T-helper 17 cell (primary cell): ENCODE data around the gene ZNF654. TPM values are rescaled to one million over a fixed set of nuclear protein-coding genes. Genes with fewer than 3 reads are reported as not detected.
A peak's percentile ranks its signal among the peaks of the same experiment; 100 is the strongest.

ENCODE experiments used
- ATAC-seq: fragments of 150-1000 bp; cut with Tn5 transposase; 2 replicates; pipeline ENCODE4 v1.10.0; 2021; ENCODE audit warnings: mild to moderate bottlenecking, moderate library complexity
- DNase-seq, 3 donors: peaks; one replicate each; pipeline versions ENCODE4 v3.0.0 to v3.0.0-alpha.2; 2020 to 2021
- H3K9me3 ChIP-seq: one replicate; pipeline ENCODE4 v1.7.0; 2013; ENCODE audit warnings: low read length, mild to moderate bottlenecking; ENCODE audit not compliant: control insufficient read depth, poor library complexity, severe bottlenecking
- H3K27ac Mint-ChIP-seq: one replicate; pipeline ENCODE4 v1.8.0; 2022; ENCODE audit warnings: mild to moderate bottlenecking, moderate library complexity, mixed read lengths
- H3K27me3 Mint-ChIP-seq: one replicate; pipeline ENCODE4 v1.8.0; 2022; ENCODE audit warnings: mixed read lengths
- H3K36me3 Mint-ChIP-seq: one replicate; pipeline ENCODE4 v1.8.0; 2022; ENCODE audit warnings: low read depth, mixed read lengths
- H3K4me1 Mint-ChIP-seq: one replicate; pipeline ENCODE4 v1.8.0; 2022; ENCODE audit warnings: mild to moderate bottlenecking, mixed read lengths
- H3K4me3 Mint-ChIP-seq: one replicate; pipeline ENCODE4 v1.8.0; 2022; ENCODE audit warnings: mild to moderate bottlenecking, moderate library complexity, mixed read lengths
- total RNA-seq, 4 donors: library from RNA in 2 of 4; stranded (reverse) in 2 of 4; gene quantifications; one replicate each; pipeline ENCODE4 v1.2.3 and lab custom pipeline; 2022 to 2026

The ZNF654 gene
- total RNA-seq, 2 donors from 2014 or later, result 12.6 to 16.1 TPM

GRCh38 chr3:88036221-88036620, 22.8 kb upstream of the ZNF654 start:
- ATAC-seq (no peak), DNase-seq (no peak)
- Mint-ChIP-seq H3K4me1 (peaks cover 15% of the 10 kb centered on the region), H3K4me3 (no peak overlapping the region), H3K27me3 (peaks cover 9% of the 10 kb centered on the region), H3K27ac (no peak overlapping the region), H3K36me3 (peaks cover 2% of the 10 kb centered on the region)
- no peaks in the 10 kb centered on the region for H3K9me3 ChIP-seq

- DNase-seq, result no peak
- Mint-ChIP-seq H3K36me3 (peaks cover 2% of the 10 kb centered on the region), H3K27me3 (peaks cover 9% of the 10 kb centered on the region), H3K4me1 (peaks cover 3% of the 10 kb centered on the region), H3K27ac (no peak overlapping the region), H3K4me3 (no peak overlapping the region)
- no peaks in the 10 kb centered on the region for H3K9me3 ChIP-seq
- ATAC-seq, result no peak
Measured at GRCh38 chr3:88038566-88038965, 20.5 kb upstream of the ZNF654 start.

- Mint-ChIP-seq H3K4me3 (no peak overlapping the region), H3K4me1 (peaks cover 4% of the 10 kb centered on the region), H3K27ac (no peak overlapping the region), H3K36me3 (peaks cover 2% of the 10 kb centered on the region), H3K27me3 (peaks cover 9% of the 10 kb centered on the region)
- no peaks in the 10 kb centered on the region for H3K9me3 ChIP-seq
- no peak for ATAC-seq
- DNase-seq, result no peak
Measured at GRCh38 chr3:88040529-88040928, 18.5 kb upstream of the ZNF654 start.

- Mint-ChIP-seq H3K4me3 (no peak overlapping the region), H3K27ac (no peak overlapping the region), H3K4me1 (peaks cover 4% of the 10 kb centered on the region), H3K36me3 (peaks cover 2% of the 10 kb centered on the region), H3K27me3 (peaks cover 9% of the 10 kb centered on the region)
- DNase-seq, result no peak
- ATAC-seq, result no peak
- no peaks in the 10 kb centered on the region for H3K9me3 ChIP-seq
Measured at GRCh38 chr3:88041005-88041404, 18.1 kb upstream of the ZNF654 start.

GRCh38 chr3:88044411-88044810, 14.6 kb upstream of the ZNF654 start:
- DNase-seq (no peak), ATAC-seq (no peak)
- Mint-ChIP-seq H3K36me3 (peaks cover 2% of the 10 kb centered on the region), H3K4me1 (peaks cover 10% of the 10 kb centered on the region), H3K4me3 (no peak overlapping the region), H3K27me3 (peaks cover 4% of the 10 kb centered on the region), H3K27ac (no peak overlapping the region)
- no peaks in the 10 kb centered on the region for H3K9me3 ChIP-seq

- DNase-seq, result no peak
- H3K36me3 Mint-ChIP-seq, result no peaks in the 10 kb centered on the region
- ATAC-seq, result no peak
- H3K27me3 Mint-ChIP-seq, result no peaks in the 10 kb centered on the region
- H3K4me3 Mint-ChIP-seq, result no peak overlapping the region
- H3K27ac Mint-ChIP-seq, result no peak overlapping the region
- H3K9me3 ChIP-seq, result no peaks in the 10 kb centered on the region
- peaks cover 13% of the 10 kb centered on the region for H3K4me1 Mint-ChIP-seq
Measured at GRCh38 chr3:88046766-88047165, 12.3 kb upstream of the ZNF654 start.

- Mint-ChIP-seq H3K4me3 (peak overlapping the region; percentile 99), H3K4me1 (peaks cover 29% of the 10 kb centered on the region), H3K27ac (peak overlapping the region; percentile 98), H3K36me3 (peaks cover 8% of the 10 kb centered on the region), H3K27me3 (no peaks in the 10 kb centered on the region)
- DNase-seq, result no peak
- no peaks in the 10 kb centered on the region for H3K9me3 ChIP-seq
- ATAC-seq, result no peak
Measured at GRCh38 chr3:88057630-88058305, 1.3 kb upstream of the ZNF654 start.

GRCh38 chr3:88058306-88058580, 812 bp upstream of the ZNF654 start:
- no peaks in the 10 kb centered on the region for H3K9me3 ChIP-seq
- peak overlapping the region; percentile 98 for H3K27ac Mint-ChIP-seq
- DNase-seq, result no peak
- peaks cover 32% of the 10 kb centered on the region for H3K4me1 Mint-ChIP-seq
- no peaks in the 10 kb centered on the region for H3K27me3 Mint-ChIP-seq
- ATAC-seq, result no peak
- peak overlapping the region; percentile 99 for H3K4me3 Mint-ChIP-seq
- peaks cover 8% of the 10 kb centered on the region for H3K36me3 Mint-ChIP-seq

GRCh38 chr3:88059380-88060170, 520 bp downstream of the ZNF654 start:
- H3K27me3 Mint-ChIP-seq, result no peaks in the 10 kb centered on the region
- peaks cover 11% of the 10 kb centered on the region for H3K36me3 Mint-ChIP-seq
- H3K27ac Mint-ChIP-seq, result peak overlapping the region; percentile 98
- DNase-seq, result no peak
- H3K4me1 Mint-ChIP-seq, result peaks cover 39% of the 10 kb centered on the region
- ATAC-seq, result no peak
- no peaks in the 10 kb centered on the region for H3K9me3 ChIP-seq
- H3K4me3 Mint-ChIP-seq, result peak overlapping the region; percentile 99

GRCh38 chr3:88061746-88062145, 2.7 kb downstream of the ZNF654 start:
- Mint-ChIP-seq H3K36me3 (peaks cover 8% of the 10 kb centered on the region), H3K4me1 (peaks cover 32% of the 10 kb centered on the region), H3K27ac (peak overlapping the region; percentile 32), H3K27me3 (no peaks in the 10 kb centered on the region), H3K4me3 (no peak overlapping the region)
- DNase-seq, result no peak
- no peaks in the 10 kb centered on the region for H3K9me3 ChIP-seq
- no peak for ATAC-seq

- no peak for DNase-seq
- H3K36me3 Mint-ChIP-seq, result peaks cover 2% of the 10 kb centered on the region
- H3K9me3 ChIP-seq, result no peaks in the 10 kb centered on the region
- H3K4me3 Mint-ChIP-seq, result no peak overlapping the region
- peaks cover 46% of the 10 kb centered on the region for H3K4me1 Mint-ChIP-seq
- no peak overlapping the region for H3K27ac Mint-ChIP-seq
- ATAC-seq, result no peak
- H3K27me3 Mint-ChIP-seq, result no peaks in the 10 kb centered on the region
Measured at GRCh38 chr3:88075072-88075471, 16.0 kb downstream of the ZNF654 start.

- Mint-ChIP-seq H3K27ac (peak overlapping the region; percentile 75), H3K4me1 (peaks cover 46% of the 10 kb centered on the region), H3K4me3 (no peak overlapping the region)
Measured at GRCh38 chr3:88075497-88075896, 16.4 kb downstream of the ZNF654 start.

GRCh38 chr3:88076712-88077111, 17.7 kb downstream of the ZNF654 start:
- H3K36me3 Mint-ChIP-seq, result peaks cover 4% of the 10 kb centered on the region
- H3K4me3 Mint-ChIP-seq, result no peak overlapping the region
- no peak for DNase-seq
- H3K9me3 ChIP-seq, result no peaks in the 10 kb centered on the region
- peaks cover 52% of the 10 kb centered on the region for H3K4me1 Mint-ChIP-seq
- H3K27ac Mint-ChIP-seq, result peak overlapping the region; percentile 75
- H3K27me3 Mint-ChIP-seq, result no peaks in the 10 kb centered on the region
- ATAC-seq, result no peak

More at GRCh38 chr3:88075497-88075896, 16.4 kb downstream of the ZNF654 start:
- H3K36me3 Mint-ChIP-seq, result peaks cover 2% of the 10 kb centered on the region
- no peaks in the 10 kb centered on the region for H3K27me3 Mint-ChIP-seq
- no peaks in the 10 kb centered on the region for H3K9me3 ChIP-seq
- no peak for ATAC-seq
- DNase-seq, result no peak

- Mint-ChIP-seq H3K4me1 (peaks cover 53% of the 10 kb centered on the region), H3K36me3 (peaks cover 2% of the 10 kb centered on the region), H3K27ac (peak overlapping the region; percentile 45), H3K27me3 (no peaks in the 10 kb centered on the region), H3K4me3 (peak overlapping the region; percentile 59)
- DNase-seq (no peak), ATAC-seq (no peak)
- no peaks in the 10 kb centered on the region for H3K9me3 ChIP-seq
Measured at GRCh38 chr3:88078932-88079331, 19.9 kb downstream of the ZNF654 start.
